Thyroid gland (tissue), 4 donors: ENCODE measurements around the gene FECH.

Source experiments
- POLR2A ChIP-seq, 2 donors: fragments of 450-650 bp; IDR thresholded peaks; one replicate each; pipeline ENCODE4 v1.6.1; 2017; ENCODE audit warnings: antibody characterized with exemption in 2 of 2, mild to moderate bottlenecking in 2 of 2, moderate library complexity in 1 of 2
- TF ChIP-seq, protein P1 (sequence below), 6 experiments: fragments of 200-600 bp in 3 of 6; fragments of 450-650 bp in 3 of 6; sonication (generic) in 3 of 6; IDR thresholded peaks; one replicate each; pipeline ENCODE4 v1.5.1; 2016 to 2019; ENCODE audit warnings: antibody characterized with exemption in 6 of 6, mild to moderate bottlenecking in 2 of 6, inconsistent platforms in 1 of 6, moderate library complexity in 1 of 6

DNA sequence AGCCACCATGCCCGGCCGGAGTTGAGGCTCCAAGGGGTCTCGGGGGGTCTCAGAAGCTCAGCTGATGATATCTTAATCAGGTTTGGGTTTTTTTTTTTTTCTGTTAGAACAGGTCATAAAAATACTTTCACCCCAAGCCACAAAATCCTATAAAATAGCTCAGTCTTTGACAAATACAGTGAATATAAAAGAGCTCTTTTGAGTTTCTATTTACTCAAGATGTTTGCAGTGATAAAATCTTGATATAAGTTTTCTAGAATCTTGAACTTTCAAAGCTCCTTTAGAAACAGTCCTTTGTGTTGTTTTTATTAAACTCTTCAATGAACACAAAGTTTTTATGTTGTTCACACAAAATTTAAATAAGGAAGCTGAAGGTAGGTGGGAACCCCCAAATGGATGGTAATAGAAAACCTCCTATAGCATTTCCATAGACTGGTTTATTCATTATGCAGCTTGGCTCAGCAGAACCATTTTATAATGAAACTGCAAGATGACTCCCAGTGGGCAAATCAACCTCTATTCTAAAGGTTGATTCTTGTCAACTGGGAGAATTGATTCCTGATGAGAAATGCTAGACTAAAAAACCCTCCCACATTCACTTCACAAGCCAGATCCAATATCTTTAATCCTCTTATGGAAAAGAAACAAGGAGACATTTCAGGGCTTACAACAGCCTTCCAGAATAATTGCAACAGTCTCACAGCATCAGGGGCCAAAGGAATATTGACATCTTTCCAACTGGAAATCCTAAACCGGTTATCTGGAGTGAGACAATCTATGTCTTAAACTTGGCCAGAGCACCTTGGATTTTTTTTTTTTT, 48.7 kb upstream of the FECH start:
- TF ChIP-seq, protein P1, sequence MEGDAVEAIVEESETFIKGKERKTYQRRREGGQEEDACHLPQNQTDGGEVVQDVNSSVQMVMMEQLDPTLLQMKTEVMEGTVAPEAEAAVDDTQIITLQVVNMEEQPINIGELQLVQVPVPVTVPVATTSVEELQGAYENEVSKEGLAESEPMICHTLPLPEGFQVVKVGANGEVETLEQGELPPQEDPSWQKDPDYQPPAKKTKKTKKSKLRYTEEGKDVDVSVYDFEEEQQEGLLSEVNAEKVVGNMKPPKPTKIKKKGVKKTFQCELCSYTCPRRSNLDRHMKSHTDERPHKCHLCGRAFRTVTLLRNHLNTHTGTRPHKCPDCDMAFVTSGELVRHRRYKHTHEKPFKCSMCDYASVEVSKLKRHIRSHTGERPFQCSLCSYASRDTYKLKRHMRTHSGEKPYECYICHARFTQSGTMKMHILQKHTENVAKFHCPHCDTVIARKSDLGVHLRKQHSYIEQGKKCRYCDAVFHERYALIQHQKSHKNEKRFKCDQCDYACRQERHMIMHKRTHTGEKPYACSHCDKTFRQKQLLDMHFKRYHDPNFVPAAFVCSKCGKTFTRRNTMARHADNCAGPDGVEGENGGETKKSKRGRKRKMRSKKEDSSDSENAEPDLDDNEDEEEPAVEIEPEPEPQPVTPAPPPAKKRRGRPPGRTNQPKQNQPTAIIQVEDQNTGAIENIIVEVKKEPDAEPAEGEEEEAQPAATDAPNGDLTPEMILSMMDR (IDR thresholded peaks at IDR 0.05): no peak
- TF ChIP-seq POLR2A (IDR thresholded peaks at IDR 0.05): no peak
